ENCODE measurements around the gene ISG20.

Gene ISG20

DNA sequence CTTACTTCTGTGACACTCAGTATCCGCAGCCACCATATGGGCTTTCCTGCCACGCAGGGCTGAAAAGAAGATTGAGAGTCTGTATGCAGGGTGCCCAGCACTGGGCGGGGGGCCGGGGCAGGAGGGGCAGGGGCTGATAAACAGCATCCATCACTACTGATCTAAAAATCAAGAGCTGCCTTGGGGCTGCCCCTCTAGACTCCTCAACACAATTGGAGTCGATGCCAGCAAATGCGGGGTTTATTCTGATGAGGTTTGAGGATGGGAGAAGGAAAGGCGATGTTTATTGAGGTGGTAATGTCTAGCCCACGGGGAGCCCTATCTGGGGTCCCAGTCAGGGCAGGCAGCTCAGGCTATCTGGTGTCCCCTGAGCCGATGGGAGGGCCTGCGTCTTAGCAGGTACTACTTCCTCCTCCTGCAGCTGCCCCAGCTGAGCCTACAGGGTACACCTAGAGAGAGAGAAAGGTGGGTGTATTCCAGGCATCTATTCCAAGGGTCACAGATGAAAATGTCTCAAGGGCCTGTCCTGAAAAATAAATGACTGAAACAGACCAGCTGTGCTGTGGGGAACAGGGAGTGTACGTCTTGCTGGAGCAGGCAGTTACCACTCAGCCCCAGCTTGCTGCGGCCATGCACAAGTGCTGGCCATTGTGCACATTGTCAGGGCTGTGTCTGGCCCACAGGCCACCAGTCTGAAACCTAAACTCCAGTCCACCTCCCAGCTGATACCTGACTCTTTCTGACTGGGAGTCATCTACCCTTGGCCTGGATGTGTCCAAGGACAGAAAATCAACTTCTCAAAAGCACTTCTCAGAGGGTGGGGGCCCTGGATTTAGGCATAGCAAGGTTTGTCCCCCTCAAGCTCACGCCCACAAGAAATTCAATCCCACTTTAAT, 19.5 kb downstream of the ISG20 start:
- peak overlapping the region; percentile 28 for H3K4me3 ChIP-seq (ENCODE audit: low read length)
- H3K27ac ChIP-seq (ENCODE audit: low read length) = peak overlapping the region; percentile 85; the same call in 1 of the 2 replicates
- no peak for TF ChIP-seq EZH2phosphoT487 (IDR thresholded peaks at IDR 0.05; ENCODE audit: low read depth)
- TF ChIP-seq, protein P1, sequence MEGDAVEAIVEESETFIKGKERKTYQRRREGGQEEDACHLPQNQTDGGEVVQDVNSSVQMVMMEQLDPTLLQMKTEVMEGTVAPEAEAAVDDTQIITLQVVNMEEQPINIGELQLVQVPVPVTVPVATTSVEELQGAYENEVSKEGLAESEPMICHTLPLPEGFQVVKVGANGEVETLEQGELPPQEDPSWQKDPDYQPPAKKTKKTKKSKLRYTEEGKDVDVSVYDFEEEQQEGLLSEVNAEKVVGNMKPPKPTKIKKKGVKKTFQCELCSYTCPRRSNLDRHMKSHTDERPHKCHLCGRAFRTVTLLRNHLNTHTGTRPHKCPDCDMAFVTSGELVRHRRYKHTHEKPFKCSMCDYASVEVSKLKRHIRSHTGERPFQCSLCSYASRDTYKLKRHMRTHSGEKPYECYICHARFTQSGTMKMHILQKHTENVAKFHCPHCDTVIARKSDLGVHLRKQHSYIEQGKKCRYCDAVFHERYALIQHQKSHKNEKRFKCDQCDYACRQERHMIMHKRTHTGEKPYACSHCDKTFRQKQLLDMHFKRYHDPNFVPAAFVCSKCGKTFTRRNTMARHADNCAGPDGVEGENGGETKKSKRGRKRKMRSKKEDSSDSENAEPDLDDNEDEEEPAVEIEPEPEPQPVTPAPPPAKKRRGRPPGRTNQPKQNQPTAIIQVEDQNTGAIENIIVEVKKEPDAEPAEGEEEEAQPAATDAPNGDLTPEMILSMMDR (IDR thresholded peaks at IDR 0.05; ENCODE audit: low read depth, low read length) = no peak
- peaks cover 29% of the 10 kb centered on the region for H3K27me3 ChIP-seq (ENCODE audit: low read depth, low read length)
- peaks cover 21% of the 10 kb centered on the region for H3K36me3 ChIP-seq (replicated peaks; ENCODE audit: low read depth, low read length)
- H3K4me2 ChIP-seq (ENCODE audit: low read length) = peak overlapping the region; percentile 63
- H3K9ac ChIP-seq (ENCODE audit: low read length) = peak overlapping the region; percentile 46
- H3K79me2 ChIP-seq (ENCODE audit: low read length) = no peaks in the 10 kb centered on the region
- no peaks in the 10 kb centered on the region for H4K20me1 ChIP-seq (ENCODE audit: insufficient read depth, low read length)
- H3K9me3 ChIP-seq (ENCODE audit: insufficient read depth, low read length) = peaks cover 8% of the 10 kb centered on the region; the same call in 1 of the 2 replicates
- H2AFZ ChIP-seq (ENCODE audit: low read depth, low read length) = no peak overlapping the region
- peaks cover 39% of the 10 kb centered on the region for H3K4me1 ChIP-seq (ENCODE audit: low read length)

DNA sequence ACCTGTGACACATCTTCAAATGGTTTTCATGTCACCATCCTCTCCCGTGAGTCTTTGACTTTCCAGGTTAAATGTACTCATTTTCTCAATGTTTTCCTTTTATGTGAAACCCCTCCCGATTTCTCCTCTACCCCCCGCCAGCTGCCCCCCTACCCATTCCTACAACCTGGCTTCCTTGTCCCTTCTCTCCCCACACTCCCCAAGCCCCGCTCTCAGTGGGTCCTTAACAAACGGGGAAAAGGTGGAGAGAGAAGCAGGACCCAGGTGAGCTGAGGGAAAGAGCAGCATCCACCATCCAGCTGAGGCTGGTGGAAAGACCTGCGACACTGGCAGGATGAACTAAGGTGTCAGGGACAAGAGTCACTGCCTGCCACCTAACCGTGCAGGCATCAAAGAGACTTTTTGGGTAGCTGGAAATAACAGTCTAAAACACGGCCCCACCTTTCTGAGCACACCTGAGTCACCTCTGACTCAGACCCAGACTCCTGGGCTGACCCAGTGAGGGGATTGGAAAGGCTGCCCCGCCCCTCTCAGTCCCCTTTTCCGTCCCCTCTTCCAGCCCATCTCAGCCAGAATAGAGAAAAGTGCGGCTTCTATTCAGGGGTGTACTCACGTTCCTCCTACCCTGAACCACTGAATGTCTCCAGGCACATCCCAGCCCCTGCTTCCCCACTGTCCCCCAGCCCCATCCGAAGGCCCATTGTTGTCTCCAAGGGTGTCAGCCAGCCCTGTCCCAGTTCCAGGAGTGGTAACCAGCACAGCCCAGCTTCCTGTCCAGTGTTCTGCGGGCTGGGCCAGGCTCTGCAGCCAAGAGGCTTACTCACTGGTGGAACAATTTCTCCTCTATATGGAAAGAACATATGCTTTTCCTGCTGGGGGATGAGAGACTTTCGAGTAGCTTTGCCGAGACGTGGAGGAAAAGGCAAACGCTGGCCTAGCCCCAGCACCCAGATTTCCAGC, 20.4 kb downstream of the ISG20 start:
- Histone ChIP-seq H3K36me3 (replicated peaks; ENCODE audit: low read depth, low read length) (peaks cover 20% of the 10 kb centered on the region), H3K4me3 (ENCODE audit: low read length) (no peak overlapping the region), H3K79me2 (ENCODE audit: low read length) (no peaks in the 10 kb centered on the region), H3K4me2 (ENCODE audit: low read length) (no peak overlapping the region), H3K4me1 (ENCODE audit: low read length) (peaks cover 45% of the 10 kb centered on the region), H3K27ac (ENCODE audit: low read length) (no peak overlapping the region), H3K9ac (ENCODE audit: low read length) (no peak overlapping the region), H3K9me3 (ENCODE audit: insufficient read depth, low read length) (peaks cover 8% of the 10 kb centered on the region; the same call in 1 of the 2 replicates), H4K20me1 (ENCODE audit: insufficient read depth, low read length) (no peaks in the 10 kb centered on the region), H2AFZ (ENCODE audit: low read depth, low read length) (no peak overlapping the region), H3K27me3 (ENCODE audit: low read depth, low read length) (peaks cover 29% of the 10 kb centered on the region)
- no peak for TF ChIP-seq EZH2phosphoT487 (IDR thresholded peaks at IDR 0.05; ENCODE audit: low read depth)
- TF ChIP-seq, protein P1 (IDR thresholded peaks at IDR 0.05; ENCODE audit: low read depth, low read length) = no peak

DNA sequence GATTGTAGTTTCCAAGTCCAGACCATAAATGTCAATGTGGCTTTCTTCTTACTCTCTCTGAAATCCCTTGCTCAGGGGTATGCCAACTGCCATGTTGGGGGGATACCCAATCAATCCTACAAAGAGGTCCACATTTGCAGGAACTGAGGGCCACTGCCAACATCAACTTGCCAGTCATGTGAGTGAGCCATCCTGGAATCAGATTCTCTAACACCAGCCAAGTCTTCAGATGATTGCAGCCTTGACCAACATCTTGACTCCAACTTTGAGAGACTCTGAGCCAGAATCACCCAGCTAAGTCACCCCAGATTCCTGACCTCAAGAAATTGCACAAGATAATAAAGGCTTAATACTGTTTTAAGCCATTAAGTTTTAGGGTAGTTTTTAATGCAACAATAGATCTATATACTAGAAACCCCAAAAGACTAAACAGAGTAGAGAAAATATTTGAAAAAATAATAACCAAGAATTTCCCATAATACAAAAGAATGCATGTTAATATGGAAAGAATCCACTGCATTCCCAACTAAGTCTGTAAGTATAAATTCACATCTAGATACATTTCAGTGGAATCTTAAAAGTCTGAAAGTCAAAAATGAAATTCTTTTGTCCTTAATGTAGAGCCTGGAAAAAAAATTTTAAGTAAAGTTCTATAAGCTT, 22.4 kb downstream of the ISG20 start:
- H2AFZ ChIP-seq (ENCODE audit: low read depth, low read length) = no peak overlapping the region
- H3K9me3 ChIP-seq (ENCODE audit: insufficient read depth, low read length) = peaks cover under 1% of the 10 kb centered on the region; the same call in 1 of the 2 replicates
- H4K20me1 ChIP-seq (ENCODE audit: insufficient read depth, low read length) = no peaks in the 10 kb centered on the region
- peaks cover 44% of the 10 kb centered on the region for H3K4me1 ChIP-seq (ENCODE audit: low read length)
- H3K79me2 ChIP-seq (ENCODE audit: low read length) = no peaks in the 10 kb centered on the region
- peaks cover under 1% of the 10 kb centered on the region for H3K36me3 ChIP-seq (replicated peaks; ENCODE audit: low read depth, low read length)
- no peak overlapping the region for H3K4me3 ChIP-seq (ENCODE audit: low read length)
- no peak overlapping the region for H3K9ac ChIP-seq (ENCODE audit: low read length)
- H3K27me3 ChIP-seq (ENCODE audit: low read depth, low read length) = peaks cover 29% of the 10 kb centered on the region
- no peak overlapping the region for H3K4me2 ChIP-seq (ENCODE audit: low read length)
- no peak overlapping the region for H3K27ac ChIP-seq (ENCODE audit: low read length)
- TF ChIP-seq, protein P1 (IDR thresholded peaks at IDR 0.05; ENCODE audit: low read depth, low read length) = no peak
- TF ChIP-seq EZH2phosphoT487 (IDR thresholded peaks at IDR 0.05; ENCODE audit: low read depth) = no peak
